Esophagus squamous epithelium (tissue), 4 donors: ENCODE results near the gene SEMA4D.

Experiments used
- POLR2A ChIP-seq, 4 donors: fragments of 450-650 bp; IDR thresholded peaks; one replicate each; pipeline ENCODE4 v1.6.1; 2017; ENCODE audit warnings: antibody characterized with exemption in 4 of 4, mild to moderate bottlenecking in 4 of 4, moderate library complexity in 3 of 4
- TF ChIP-seq, protein P1 (sequence below), 6 experiments: fragments of 450-650 bp in 4 of 6; fragments of 200-600 bp in 2 of 6; sonication (generic) in 2 of 6; IDR thresholded peaks; one replicate each; pipeline ENCODE4 v1.5.1; 2016 to 2019; ENCODE audit warnings: antibody characterized with exemption in 6 of 6, mild to moderate bottlenecking in 4 of 6, moderate library complexity in 4 of 6

GRCh38 chr9:89328064-89328463 is 169.8 kb downstream of the SEMA4D start:
- TF ChIP-seq POLR2A (IDR thresholded peaks at IDR 0.05), result no peak
- TF ChIP-seq, protein P1, sequence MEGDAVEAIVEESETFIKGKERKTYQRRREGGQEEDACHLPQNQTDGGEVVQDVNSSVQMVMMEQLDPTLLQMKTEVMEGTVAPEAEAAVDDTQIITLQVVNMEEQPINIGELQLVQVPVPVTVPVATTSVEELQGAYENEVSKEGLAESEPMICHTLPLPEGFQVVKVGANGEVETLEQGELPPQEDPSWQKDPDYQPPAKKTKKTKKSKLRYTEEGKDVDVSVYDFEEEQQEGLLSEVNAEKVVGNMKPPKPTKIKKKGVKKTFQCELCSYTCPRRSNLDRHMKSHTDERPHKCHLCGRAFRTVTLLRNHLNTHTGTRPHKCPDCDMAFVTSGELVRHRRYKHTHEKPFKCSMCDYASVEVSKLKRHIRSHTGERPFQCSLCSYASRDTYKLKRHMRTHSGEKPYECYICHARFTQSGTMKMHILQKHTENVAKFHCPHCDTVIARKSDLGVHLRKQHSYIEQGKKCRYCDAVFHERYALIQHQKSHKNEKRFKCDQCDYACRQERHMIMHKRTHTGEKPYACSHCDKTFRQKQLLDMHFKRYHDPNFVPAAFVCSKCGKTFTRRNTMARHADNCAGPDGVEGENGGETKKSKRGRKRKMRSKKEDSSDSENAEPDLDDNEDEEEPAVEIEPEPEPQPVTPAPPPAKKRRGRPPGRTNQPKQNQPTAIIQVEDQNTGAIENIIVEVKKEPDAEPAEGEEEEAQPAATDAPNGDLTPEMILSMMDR (IDR thresholded peaks at IDR 0.05), result no peak
